K562 (cell line): Measurements from ENCODE around the gene RPP21. TPM values are rescaled to one million over a fixed set of nuclear protein-coding genes. Genes with fewer than 3 reads are reported as not detected.
A peak's percentile ranks its signal among the peaks of the same experiment; 100 is the strongest.

Experiments
- CREM ChIP-seq: IDR thresholded peaks from 2 replicates; pipeline ENCODE4 v1.6.1; 2014; ENCODE audit warnings: antibody characterized with exemption, low read depth
- DNMT1 ChIP-seq: fragments of 450-650 bp; IDR thresholded peaks from 2 replicates; pipeline ENCODE4 v1.6.1; 2016; ENCODE audit warnings: antibody characterized with exemption, mild to moderate bottlenecking
- L3MBTL2 ChIP-seq: fragments of 450-650 bp; IDR thresholded peaks from 2 replicates; pipeline ENCODE4 v1.6.1; 2016; ENCODE audit warnings: mild to moderate bottlenecking, moderate library complexity
- POLR2AphosphoS5 ChIP-seq: IDR thresholded peaks from 2 replicates; pipeline ENCODE4 v1.6.1; 2011; ENCODE audit warnings: mild to moderate bottlenecking, low read depth, low read length, moderate library complexity; ENCODE audit not compliant: control insufficient read depth, insufficient read depth
- SIN3A ChIP-seq, 2 experiments: fragments of 150-350 bp in 1 of 2; IDR thresholded peaks; 2 replicates each; pipeline ENCODE4 v1.6.1; 2011 to 2016; ENCODE audit warnings: borderline replicate concordance in 2 of 2, low read depth in 2 of 2, low read length in 2 of 2, mild to moderate bottlenecking in 2 of 2, moderate library complexity in 2 of 2; ENCODE audit not compliant: control insufficient read depth in 1 of 2
- STAT6 ChIP-seq: sonication (generic); formaldehyde crosslinking; IDR thresholded peaks from 2 replicates; pipeline ENCODE4 v1.8.1; 2023; ENCODE audit warnings: mild to moderate bottlenecking, missing genetic modification reagents
- ZBTB12 ChIP-seq: fragments of 250-450 bp; sonication (Bioruptor Pico); IDR thresholded peaks from 2 replicates; pipeline ENCODE4 v1.4.0; 2020
- ZNF23 ChIP-seq: fragments of 250-450 bp; sonication (Bioruptor Pico); IDR thresholded peaks from 2 replicates; pipeline ENCODE4 v1.4.0; 2020; ENCODE audit warnings: mild to moderate bottlenecking
- ZNF41 ChIP-seq: fragments of 250-450 bp; sonication (Bioruptor Pico); conservative IDR thresholded peaks from 2 replicates; pipeline ENCODE4 v1.4.0; 2020; ENCODE audit warnings: mild to moderate bottlenecking
- ZNF830 ChIP-seq: fragments of 250-450 bp; sonication (Bioruptor Pico); IDR thresholded peaks from 2 replicates; pipeline ENCODE4 v1.5.0; 2021; ENCODE audit warnings: mild to moderate bottlenecking
- polyA plus RNA-seq, 8 experiments: library from polyadenylated mRNA; depleted of rRNA in 4 of 8; stranded (reverse) in 5 of 8; unstranded in 3 of 8; fragments of >200 nt; fragmentation: Nextera tagmentation in 2 of 8; fragmentation: Illumina TruSeq in 1 of 8; extraction: Ambion mirVana in 2 of 8; extraction: Trizol in 1 of 8; gene quantifications; 2 replicates each; pipeline versions ENCODE4 v1.2.1 to v1.2.3, GENCODE V29; 2011 to 2014; ENCODE audit warnings: inconsistent platforms in 1 of 8, missing spikeins in 1 of 8
- total RNA-seq, 7 experiments: library from RNA; depleted of rRNA in 6 of 7; stranded (reverse); fragments of >200 nt in 6 of 7; fragmentation: Illumina TruSeq in 2 of 7; extraction: Trizol in 2 of 7; gene quantifications; 2 replicates each; pipeline versions ENCODE4 v1.2.1 to v1.2.3, GENCODE V29; 2011 to 2021; ENCODE audit warnings: low replicate concordance in 1 of 7
- TF ChIP-seq, protein P1 (sequence below): fragments of 200-800 bp; sonication (Bioruptor generic); IDR thresholded peaks from 2 replicates; pipeline ENCODE4 v1.6.1; 2016; ENCODE audit warnings: missing genetic modification characterization, missing compliant biosample characterization
- TF ChIP-seq, protein P2 (sequence below), 2 experiments: fragments of 450-650 bp in 1 of 2; IDR thresholded peaks; 2 replicates each; pipeline ENCODE4 v1.6.1; 2011 to 2017; ENCODE audit warnings: low read depth in 2 of 2, antibody characterized with exemption in 1 of 2, borderline replicate concordance in 1 of 2, low read length in 1 of 2, mild to moderate bottlenecking in 1 of 2, mixed read lengths in 1 of 2; ENCODE audit not compliant: control insufficient read depth in 1 of 2

Gene RPP21
- total and polyA plus RNA-seq, 9 of the 15 experiments (the other 6 are each of a cell fraction or from before 2014, with no cell fraction given), result 62.1 to 362 (median 166) TPM

GRCh38 chr6:30325873-30326525, 19.0 kb upstream of the RPP21 start (continued):
- TF ChIP-seq, protein P1, sequence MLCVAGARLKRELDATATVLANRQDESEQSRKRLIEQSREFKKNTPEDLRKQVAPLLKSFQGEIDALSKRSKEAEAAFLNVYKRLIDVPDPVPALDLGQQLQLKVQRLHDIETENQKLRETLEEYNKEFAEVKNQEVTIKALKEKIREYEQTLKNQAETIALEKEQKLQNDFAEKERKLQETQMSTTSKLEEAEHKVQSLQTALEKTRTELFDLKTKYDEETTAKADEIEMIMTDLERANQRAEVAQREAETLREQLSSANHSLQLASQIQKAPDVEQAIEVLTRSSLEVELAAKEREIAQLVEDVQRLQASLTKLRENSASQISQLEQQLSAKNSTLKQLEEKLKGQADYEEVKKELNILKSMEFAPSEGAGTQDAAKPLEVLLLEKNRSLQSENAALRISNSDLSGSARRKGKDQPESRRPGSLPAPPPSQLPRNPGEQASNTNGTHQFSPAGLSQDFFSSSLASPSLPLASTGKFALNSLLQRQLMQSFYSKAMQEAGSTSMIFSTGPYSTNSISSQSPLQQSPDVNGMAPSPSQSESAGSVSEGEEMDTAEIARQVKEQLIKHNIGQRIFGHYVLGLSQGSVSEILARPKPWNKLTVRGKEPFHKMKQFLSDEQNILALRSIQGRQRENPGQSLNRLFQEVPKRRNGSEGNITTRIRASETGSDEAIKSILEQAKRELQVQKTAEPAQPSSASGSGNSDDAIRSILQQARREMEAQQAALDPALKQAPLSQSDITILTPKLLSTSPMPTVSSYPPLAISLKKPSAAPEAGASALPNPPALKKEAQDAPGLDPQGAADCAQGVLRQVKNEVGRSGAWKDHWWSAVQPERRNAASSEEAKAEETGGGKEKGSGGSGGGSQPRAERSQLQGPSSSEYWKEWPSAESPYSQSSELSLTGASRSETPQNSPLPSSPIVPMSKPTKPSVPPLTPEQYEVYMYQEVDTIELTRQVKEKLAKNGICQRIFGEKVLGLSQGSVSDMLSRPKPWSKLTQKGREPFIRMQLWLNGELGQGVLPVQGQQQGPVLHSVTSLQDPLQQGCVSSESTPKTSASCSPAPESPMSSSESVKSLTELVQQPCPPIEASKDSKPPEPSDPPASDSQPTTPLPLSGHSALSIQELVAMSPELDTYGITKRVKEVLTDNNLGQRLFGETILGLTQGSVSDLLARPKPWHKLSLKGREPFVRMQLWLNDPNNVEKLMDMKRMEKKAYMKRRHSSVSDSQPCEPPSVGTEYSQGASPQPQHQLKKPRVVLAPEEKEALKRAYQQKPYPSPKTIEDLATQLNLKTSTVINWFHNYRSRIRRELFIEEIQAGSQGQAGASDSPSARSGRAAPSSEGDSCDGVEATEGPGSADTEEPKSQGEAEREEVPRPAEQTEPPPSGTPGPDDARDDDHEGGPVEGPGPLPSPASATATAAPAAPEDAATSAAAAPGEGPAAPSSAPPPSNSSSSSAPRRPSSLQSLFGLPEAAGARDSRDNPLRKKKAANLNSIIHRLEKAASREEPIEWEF (CRISPR knock-in tag), result no peak
- peak; percentile 15; the same call in 1 of the 2 replicates for TF ChIP-seq ZNF830
- peak; percentile 97 for TF ChIP-seq L3MBTL2
- 0 out of 2 replicates have a peak, but pooled peaks have one; percentile 55 for TF ChIP-seq ZNF41 (CRISPR knock-in tag)
- TF ChIP-seq, protein P2, sequence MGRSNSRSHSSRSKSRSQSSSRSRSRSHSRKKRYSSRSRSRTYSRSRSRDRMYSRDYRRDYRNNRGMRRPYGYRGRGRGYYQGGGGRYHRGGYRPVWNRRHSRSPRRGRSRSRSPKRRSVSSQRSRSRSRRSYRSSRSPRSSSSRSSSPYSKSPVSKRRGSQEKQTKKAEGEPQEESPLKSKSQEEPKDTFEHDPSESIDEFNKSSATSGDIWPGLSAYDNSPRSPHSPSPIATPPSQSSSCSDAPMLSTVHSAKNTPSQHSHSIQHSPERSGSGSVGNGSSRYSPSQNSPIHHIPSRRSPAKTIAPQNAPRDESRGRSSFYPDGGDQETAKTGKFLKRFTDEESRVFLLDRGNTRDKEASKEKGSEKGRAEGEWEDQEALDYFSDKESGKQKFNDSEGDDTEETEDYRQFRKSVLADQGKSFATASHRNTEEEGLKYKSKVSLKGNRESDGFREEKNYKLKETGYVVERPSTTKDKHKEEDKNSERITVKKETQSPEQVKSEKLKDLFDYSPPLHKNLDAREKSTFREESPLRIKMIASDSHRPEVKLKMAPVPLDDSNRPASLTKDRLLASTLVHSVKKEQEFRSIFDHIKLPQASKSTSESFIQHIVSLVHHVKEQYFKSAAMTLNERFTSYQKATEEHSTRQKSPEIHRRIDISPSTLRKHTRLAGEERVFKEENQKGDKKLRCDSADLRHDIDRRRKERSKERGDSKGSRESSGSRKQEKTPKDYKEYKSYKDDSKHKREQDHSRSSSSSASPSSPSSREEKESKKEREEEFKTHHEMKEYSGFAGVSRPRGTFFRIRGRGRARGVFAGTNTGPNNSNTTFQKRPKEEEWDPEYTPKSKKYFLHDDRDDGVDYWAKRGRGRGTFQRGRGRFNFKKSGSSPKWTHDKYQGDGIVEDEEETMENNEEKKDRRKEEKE (IDR thresholded peaks at IDR 0.05; ENCODE audit: borderline replicate concordance in 1 of 2, control insufficient read depth in 1 of 2, low read depth in 2 of 2, low read length in 1 of 2), result 0 out of 4 replicates have a peak, but pooled peaks of 1 of the 2 experiments have one; percentile 56
- TF ChIP-seq DNMT1, result peak; percentile 93; the same call in 1 of the 2 replicates
- TF ChIP-seq ZNF23 (CRISPR knock-in tag), result no peak
- TF ChIP-seq CREM, result peak; percentile 95
- peak; percentile 78 for TF ChIP-seq ZBTB12 (CRISPR knock-in tag)
- TF ChIP-seq STAT6 (CRISPR knock-in tag), result 0 out of 2 replicates have a peak, but pooled peaks have one; percentile 53
- 0 out of 2 replicates have a peak, but pooled peaks have one; percentile 33 for TF ChIP-seq POLR2AphosphoS5
- TF ChIP-seq SIN3A (IDR thresholded peaks at IDR 0.05; ENCODE audit: borderline replicate concordance in 2 of 2, control insufficient read depth in 1 of 2, low read depth in 2 of 2, low read length in 2 of 2), result peak in 1 of 2 experiments; percentile 88; a peak in 3 of 4 replicates
